Epithelial cell of proximal tubule (primary cell): ENCODE measurements around the gene CUTA. TPM values are rescaled to one million over a fixed set of nuclear protein-coding genes. Genes with fewer than 3 reads are reported as not detected.

Source experiments
- DNase-seq: peaks from one replicate; pipeline ENCODE4 v3.0.0-alpha.2; 2011; ENCODE audit warnings: low read depth
- H3K4me3 ChIP-seq: 2 replicates; pipeline ENCODE4 v1.5.1; 2011; ENCODE audit warnings: low read depth, mild to moderate bottlenecking, low read length
- CTCF ChIP-seq: conservative IDR thresholded peaks from 2 replicates; pipeline ENCODE4 v1.5.1; 2012; ENCODE audit warnings: low read depth, mild to moderate bottlenecking, low read length
- total RNA-seq: library from RNA; depleted of rRNA; stranded (reverse); fragments of >200 nt; gene quantifications from 2 replicates; pipeline ENCODE4 v1.2.3, GENCODE V29; 2015

Gene CUTA
- total RNA-seq, 1 donor from 2014 or later, result 273 TPM

- H3K4me3 ChIP-seq, result peak overlapping the region; percentile 85
- DNase-seq, result no peak
- TF ChIP-seq CTCF, result no peak
Measured at GRCh38 chr6:33424855-33425667, 7.2 kb upstream of the CUTA start.

DNA sequence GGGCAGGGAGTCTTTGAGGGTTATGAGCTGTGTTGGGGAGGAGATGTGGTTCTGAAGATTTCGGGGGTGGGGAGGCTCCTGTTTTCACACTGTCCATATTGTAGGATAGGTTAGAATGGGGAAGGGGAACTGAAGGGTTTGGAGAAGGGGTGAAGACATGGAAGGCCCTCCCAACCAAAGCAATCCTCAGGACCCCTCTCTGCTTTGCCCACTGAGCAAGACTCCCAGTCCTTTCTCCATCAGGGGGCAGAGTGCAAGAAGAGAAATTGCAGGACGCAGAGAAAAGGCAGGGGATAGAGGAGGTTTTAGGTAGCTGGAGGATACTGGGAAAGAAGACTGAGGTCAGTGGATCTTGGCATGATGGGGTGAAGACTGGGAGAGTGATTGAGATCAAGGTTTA, 5.9 kb upstream of the CUTA start:
- DNase-seq, result no peak
- H3K4me3 ChIP-seq, result no peak overlapping the region
- no peak for TF ChIP-seq CTCF

GRCh38 chr6:33421344-33421643, 3.4 kb upstream of the CUTA start:
- DNase-seq, result no peak
- TF ChIP-seq CTCF, result no peak
- H3K4me3 ChIP-seq, result no peak overlapping the region

DNA sequence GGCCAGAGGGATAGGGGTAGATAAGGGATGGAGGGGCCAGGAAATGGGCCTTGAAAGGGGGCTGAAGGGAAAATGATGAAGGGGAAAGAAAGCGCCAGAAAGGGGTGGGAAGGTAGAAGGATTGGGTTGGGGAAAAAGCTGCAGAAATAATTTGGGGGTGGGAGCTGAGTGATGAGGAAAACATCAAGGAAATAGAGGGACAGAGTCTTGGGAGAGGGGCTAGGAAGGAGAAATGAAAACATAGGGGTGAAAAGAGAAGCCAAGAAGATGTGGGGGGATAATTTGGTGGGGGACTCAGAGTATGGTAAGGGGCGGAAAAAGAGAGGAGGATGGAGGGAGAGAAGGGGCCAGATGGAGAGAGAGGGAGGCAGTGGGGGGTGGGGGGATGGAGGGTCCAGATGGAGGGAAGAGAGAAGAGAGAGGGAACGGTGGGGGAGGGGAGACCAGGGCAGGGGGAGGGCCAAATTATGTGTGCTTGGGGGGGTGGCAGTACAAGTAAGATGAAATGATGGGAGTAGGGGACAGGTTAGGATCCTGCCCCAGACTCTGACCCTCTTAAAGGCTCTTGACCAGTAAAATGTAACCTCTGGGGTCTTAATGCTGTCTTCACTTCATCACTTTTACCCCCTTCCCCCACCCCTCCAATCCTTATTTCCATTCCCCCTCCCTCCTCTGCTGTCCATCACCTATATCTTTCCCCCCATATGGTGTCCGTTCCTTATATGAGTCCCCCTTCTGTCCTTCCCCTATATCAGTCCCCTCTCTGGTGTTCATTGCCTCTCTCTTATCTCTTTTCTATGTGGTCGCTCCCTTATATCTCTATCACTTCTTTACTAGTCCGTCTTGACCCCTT, 2.8 kb upstream of the CUTA start:
- H3K4me3 ChIP-seq, result no peak overlapping the region
- DNase-seq, result no peak
- TF ChIP-seq CTCF, result no peak

- peak within 1 kb of the TSS; percentile 49 for H3K4me3 ChIP-seq
- no peak for TF ChIP-seq CTCF
- DNase-seq, result no peak
Measured at GRCh38 chr6:33419580-33420490, 1.9 kb upstream of the CUTA start, which contains the start of gene SYNGAP1. TSS of gene SYNGAP1 (plus strand) at chr6:33420065. CDS start at chr6:33420265, 200 bp downstream.

DNA sequence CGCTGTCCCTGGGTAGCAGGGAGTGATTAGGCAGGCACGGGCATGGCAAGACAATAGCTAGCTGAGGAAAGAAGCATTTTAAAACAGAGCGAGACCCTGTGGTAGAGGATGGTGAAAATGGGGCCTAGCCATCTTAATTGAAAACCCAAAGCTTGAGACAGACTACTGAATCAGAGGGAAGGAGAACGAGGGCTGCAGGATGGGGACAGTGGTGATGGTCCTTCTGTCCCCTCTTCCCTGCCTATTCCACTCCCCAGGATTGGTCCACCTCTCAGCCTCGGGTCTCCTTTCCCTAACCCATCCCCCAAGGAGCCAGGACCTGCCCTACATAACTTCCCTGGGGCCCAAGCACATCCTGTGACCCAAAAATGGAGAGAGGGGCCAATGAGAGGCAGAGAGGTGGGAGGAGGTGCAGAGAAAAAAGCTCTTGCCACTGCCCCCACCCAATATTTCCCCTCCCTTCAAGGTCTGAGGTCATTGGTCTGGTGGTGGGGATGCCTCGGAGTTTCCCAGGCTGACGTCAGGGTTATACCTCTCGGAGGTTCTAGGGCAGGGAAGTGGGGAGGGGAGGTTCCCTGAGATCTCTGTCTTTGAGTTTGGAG, 884 bp upstream of the CUTA start:
- TF ChIP-seq CTCF, result no peak
- DNase-seq, result no peak
- peak overlapping the region; percentile 49 for H3K4me3 ChIP-seq
